Measurements from ENCODE around the gene ISL2. TPM values are rescaled to one million over a fixed set of nuclear protein-coding genes. Genes with fewer than 3 reads are reported as not detected.

ISL2 gene
- total RNA-seq, 4 donors from 2014 or later: 1.3 to 1.4 TPM; not detected in 2

- Histone ChIP-seq H3K4me3 (no peak overlapping the region), H3K36me3 (no peaks in the 10 kb centered on the region), H3K27ac (no peak overlapping the region), H3K27me3 (peaks cover 33% of the 10 kb centered on the region), H3K4me1 (no peaks in the 10 kb centered on the region), H3K9me3 (no peaks in the 10 kb centered on the region)
- intact Hi-C loops (cut with DNase I; ENCODE audit: low total_unique reads) (loop anchor here (5.0 kb wide), 1 partner anchor 179 kb away; no protein-coding TSS in a partner anchor), in situ Hi-C loops (cut with MboI; ENCODE audit: low pct_ligation_motif_present in 1 of 4, low pct_unique_long_range_greater_than_20kb in 1 of 4, low sequenced_read_pairs in 3 of 4) (loop anchor here in 1 of 4 donors (25.0 kb wide), 1 partner anchor 141 kb away; no protein-coding TSS in a partner anchor)
- no peak for DNase-seq
- TF ChIP-seq CTCF (IDR thresholded peaks at IDR 0.05): no peak
- no peak for TF ChIP-seq EP300 (IDR thresholded peaks at IDR 0.05; ENCODE audit: low read depth)
- TF ChIP-seq POLR2A (IDR thresholded peaks at IDR 0.05): no peak
- no peak for TF ChIP-seq POLR2AphosphoS5 (IDR thresholded peaks at IDR 0.05)
- 86 to 90% methylated on average over 5 to 8 of the region's 8 CpGs for WGBS, 2 donors (ENCODE audit: low coverage in 1 of 2)
Observed at GRCh38 chr15:76328106-76328696, 8.4 kb upstream of the ISL2 start.

- no peak overlapping the region for H3K4me3 ChIP-seq
- no peak for TF ChIP-seq CTCF (IDR thresholded peaks at IDR 0.05)
- no peak for TF ChIP-seq POLR2AphosphoS5 (IDR thresholded peaks at IDR 0.05)
- no peak for TF ChIP-seq POLR2A (IDR thresholded peaks at IDR 0.05)
- TF ChIP-seq EP300 (IDR thresholded peaks at IDR 0.05; ENCODE audit: low read depth): no peak
- in situ Hi-C loops (cut with MboI; ENCODE audit: low pct_ligation_motif_present in 1 of 4, low pct_unique_long_range_greater_than_20kb in 1 of 4, low sequenced_read_pairs in 3 of 4): loop anchor here in 1 of 4 donors (25.0 kb wide), 1 partner anchor 142 kb away; no protein-coding TSS in a partner anchor
- DNase-seq: no peak
- H3K4me1 ChIP-seq: no peaks in the 10 kb centered on the region
- intact Hi-C loops (cut with DNase I; ENCODE audit: low total_unique reads): loop anchor here (5.0 kb wide), 1 partner anchor 178 kb away; no protein-coding TSS in a partner anchor
- H3K36me3 ChIP-seq: no peaks in the 10 kb centered on the region
- H3K27me3 ChIP-seq: peaks cover 33% of the 10 kb centered on the region
- no peaks in the 10 kb centered on the region for H3K9me3 ChIP-seq
- WGBS, 2 donors (ENCODE audit: low coverage in 1 of 2): 82% methylated on average over 4 of the region's 4 CpGs; no CpG with 5 or more reads in 1 of the 2 donors
- no peak overlapping the region for H3K27ac ChIP-seq
Observed at GRCh38 chr15:76328958-76329357, 7.6 kb upstream of the ISL2 start.

GRCh38 chr15:76330080-76330680 is 6.4 kb upstream of the ISL2 start:
- H3K27ac ChIP-seq: no peak overlapping the region
- in situ Hi-C loops (cut with MboI; ENCODE audit: low pct_ligation_motif_present in 1 of 4, low pct_unique_long_range_greater_than_20kb in 1 of 4, low sequenced_read_pairs in 3 of 4) (loop anchor here in 1 of 4 donors (25.0 kb wide), 1 partner anchor 143 kb away; no protein-coding TSS in a partner anchor), intact Hi-C loops (cut with DNase I; ENCODE audit: low total_unique reads) (loop anchor here (10.0 kb wide), 1 partner anchor 135 kb away; no protein-coding TSS in a partner anchor)
- H3K36me3 ChIP-seq: no peaks in the 10 kb centered on the region
- TF ChIP-seq POLR2AphosphoS5 (IDR thresholded peaks at IDR 0.05): no peak
- TF ChIP-seq CTCF (IDR thresholded peaks at IDR 0.05): peak; percentile 40 to 51 (median 45)
- no peaks in the 10 kb centered on the region for H3K9me3 ChIP-seq
- peaks cover 40% of the 10 kb centered on the region for H3K27me3 ChIP-seq
- H3K4me1 ChIP-seq: peaks cover 0 to 2% (median 1%) of the 10 kb centered on the region in 4 donors
- 76% methylated on average over 7 of the region's 7 CpGs; no CpG with 5 or more reads in 1 of the 2 donors for WGBS, 2 donors (ENCODE audit: low coverage in 1 of 2)
- DNase-seq: peak; percentile 47
- H3K4me3 ChIP-seq: no peak overlapping the region

DNA sequence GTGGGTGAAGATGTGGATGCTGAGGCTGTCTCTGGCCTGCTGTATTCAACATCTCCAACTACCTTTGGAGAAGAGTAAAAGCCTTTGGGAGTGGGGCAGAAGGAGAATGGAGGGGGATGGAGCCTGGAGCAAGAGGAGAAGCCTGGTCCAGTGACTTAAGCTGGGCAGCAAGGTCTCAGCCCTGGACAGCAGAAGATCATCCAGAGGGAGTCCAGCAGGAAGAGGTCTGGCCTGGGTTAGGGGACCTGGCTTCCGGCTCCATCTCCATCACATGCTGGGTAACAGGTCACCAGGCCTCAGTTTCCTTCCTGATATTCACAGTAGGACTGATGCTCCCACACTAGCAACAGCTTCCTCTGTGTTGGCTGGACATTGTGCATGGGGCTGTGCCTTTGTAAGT is 3.8 kb upstream of the ISL2 start:
- H3K4me3 ChIP-seq: no peak overlapping the region
- intact Hi-C loops (cut with DNase I; ENCODE audit: low total_unique reads) (loop anchor here (10.0 kb wide), 1 partner anchor 138 kb away; no protein-coding TSS in a partner anchor), in situ Hi-C loops (cut with MboI; ENCODE audit: low pct_ligation_motif_present in 1 of 4, low pct_unique_long_range_greater_than_20kb in 1 of 4, low sequenced_read_pairs in 3 of 4) (loop anchor here in 1 of 4 donors (25.0 kb wide), 1 partner anchor 145 kb away; no protein-coding TSS in a partner anchor)
- 83% methylated on average over 1 of the region's 1 CpG; no CpG with 5 or more reads in 1 of the 2 donors for WGBS, 2 donors (ENCODE audit: low coverage in 1 of 2)
- H3K27ac ChIP-seq: no peak overlapping the region
- no peaks in the 10 kb centered on the region for H3K9me3 ChIP-seq
- peaks cover 4 to 28% (median 22%) of the 10 kb centered on the region in 4 donors for H3K4me1 ChIP-seq
- TF ChIP-seq POLR2A (IDR thresholded peaks at IDR 0.05) (no peak), CTCF (IDR thresholded peaks at IDR 0.05) (no peak), EP300 (IDR thresholded peaks at IDR 0.05; ENCODE audit: low read depth) (no peak), POLR2AphosphoS5 (IDR thresholded peaks at IDR 0.05) (no peak)
- no peak for DNase-seq
- H3K27me3 ChIP-seq: peaks cover 57% of the 10 kb centered on the region
- H3K36me3 ChIP-seq: no peaks in the 10 kb centered on the region
